OCI-M2 (cell line): ENCODE results near the gene SPECC1L.

Experiments used
- DNase-seq: peaks from one replicate; lab custom pipeline; 2025; ENCODE audit not compliant: unreplicated experiment; lab: John Stamatoyannopoulos, UW

The SPECC1L gene

GRCh38 chr22:24322522-24322921 is 51.9 kb downstream of the SPECC1L start:
- no peak for DNase-seq

- no peak for DNase-seq
Measured at GRCh38 chr22:24323233-24323632, 52.6 kb downstream of the SPECC1L start.

- no peak for DNase-seq
Measured at GRCh38 chr22:24323695-24324094, 53.1 kb downstream of the SPECC1L start.

GRCh38 chr22:24324137-24324536 is 53.5 kb downstream of the SPECC1L start:
- no peak for DNase-seq

GRCh38 chr22:24325105-24325757 is 54.6 kb downstream of the SPECC1L start:
- DNase-seq = no peak

- DNase-seq = no peak
Measured at GRCh38 chr22:24326266-24326665, 55.6 kb downstream of the SPECC1L start.

GRCh38 chr22:24327832-24328231 is 57.2 kb downstream of the SPECC1L start:
- DNase-seq = no peak

GRCh38 chr22:24329453-24329852 is 58.8 kb downstream of the SPECC1L start:
- DNase-seq = no peak

GRCh38 chr22:24330636-24331035 is 60.0 kb downstream of the SPECC1L start:
- no peak for DNase-seq

GRCh38 chr22:24331468-24332440 is 61.1 kb downstream of the SPECC1L start:
- no peak for DNase-seq

- DNase-seq = no peak
Measured at GRCh38 chr22:24333301-24333700, 62.7 kb downstream of the SPECC1L start.

- no peak for DNase-seq
Measured at GRCh38 chr22:24335496-24335895, 64.9 kb downstream of the SPECC1L start.

GRCh38 chr22:24337894-24338645 is 67.4 kb downstream of the SPECC1L start:
- DNase-seq = no peak

- no peak for DNase-seq
Measured at GRCh38 chr22:24338726-24339451, 68.3 kb downstream of the SPECC1L start.

GRCh38 chr22:24339452-24339747 is 68.8 kb downstream of the SPECC1L start:
- no peak for DNase-seq

- DNase-seq = no peak
Measured at GRCh38 chr22:24341627-24342026, 71.0 kb downstream of the SPECC1L start.

- no peak for DNase-seq
Measured at GRCh38 chr22:24350627-24351026, 80.0 kb downstream of the SPECC1L start.

GRCh38 chr22:24353121-24353520 is 82.5 kb downstream of the SPECC1L start:
- DNase-seq = no peak

GRCh38 chr22:24355574-24355973 is 84.9 kb downstream of the SPECC1L start:
- no peak for DNase-seq

GRCh38 chr22:24357547-24357946 is 86.9 kb downstream of the SPECC1L start:
- DNase-seq = no peak
